Left ventricle myocardium inferior (tissue), 1 donor: ENCODE results near the gene SLC22A23. TPM values are rescaled to one million over a fixed set of nuclear protein-coding genes. Genes with fewer than 3 reads are reported as not detected.

Source experiments
- DNase-seq: peaks from one replicate; pipeline ENCODE4 v3.0.0-alpha.2; 2020
- H3K27ac ChIP-seq: fragments of 200-600 bp; replicated peaks from 2 replicates; pipeline ENCODE4 v1.8.0; 2021
- H3K27me3 ChIP-seq: fragments of 200-600 bp; 2 replicates; pipeline ENCODE4 v1.8.0; 2021; ENCODE audit warnings: low read depth
- H3K36me3 ChIP-seq: fragments of 200-600 bp; 2 replicates; pipeline ENCODE4 v1.8.0; 2021
- H3K4me1 ChIP-seq: fragments of 200-600 bp; 2 replicates; pipeline ENCODE4 v1.8.0; 2021
- H3K4me3 ChIP-seq: fragments of 200-600 bp; 2 replicates; pipeline ENCODE4 v1.8.0; 2021; ENCODE audit warnings: mild to moderate bottlenecking, moderate library complexity
- H3K9me3 ChIP-seq: fragments of 200-600 bp; replicated peaks from 2 replicates; pipeline ENCODE4 v1.8.0; 2021
- CTCF ChIP-seq: fragments of 200-600 bp; IDR thresholded peaks from 2 replicates; pipeline ENCODE4 v1.8.0; 2021; ENCODE audit warnings: antibody characterized with exemption, mild to moderate bottlenecking, borderline replicate concordance
- intact Hi-C: fragments of 100-400 bp; cut with micrococcal nuclease; formaldehyde crosslinking; loops from one replicate; pipeline ENCODE4 v1.11.0; 2022
- total RNA-seq: library from RNA; stranded (reverse); fragmentation: NEBNext Ultra II Directional; extraction: Animal tissue kit (Norgen Biotek cat#: 25700); gene quantifications from one replicate; pipeline ENCODE4 v1.2.1, GENCODE V29; 2021
- donor health status: DM: no; HTN: yes; CAD: no; lungs with severe emphysema.

The SLC22A23 gene
- total RNA-seq, 1 donor from 2014 or later, result 7.0 TPM

- Histone ChIP-seq H3K27ac (no peak overlapping the region), H3K36me3 (no peaks in the 10 kb centered on the region), H3K9me3 (no peaks in the 10 kb centered on the region), H3K27me3 (no peaks in the 10 kb centered on the region), H3K4me1 (peaks cover 12% of the 10 kb centered on the region), H3K4me3 (no peak overlapping the region)
- TF ChIP-seq CTCF, result no peak
- intact Hi-C loops, result no loop called here
- no peak for DNase-seq
These were observed 107.2 kb downstream of the SLC22A23 start for GRCh38 chr6:3349388-3350251.

- Histone ChIP-seq H3K27me3 (no peaks in the 10 kb centered on the region), H3K4me3 (no peak overlapping the region), H3K9me3 (no peaks in the 10 kb centered on the region), H3K4me1 (peaks cover 12% of the 10 kb centered on the region), H3K36me3 (no peaks in the 10 kb centered on the region), H3K27ac (no peak overlapping the region)
- no peak for TF ChIP-seq CTCF
- intact Hi-C loops, result no loop called here
- no peak for DNase-seq
These were observed 108.0 kb downstream of the SLC22A23 start for GRCh38 chr6:3348821-3349220.

DNA sequence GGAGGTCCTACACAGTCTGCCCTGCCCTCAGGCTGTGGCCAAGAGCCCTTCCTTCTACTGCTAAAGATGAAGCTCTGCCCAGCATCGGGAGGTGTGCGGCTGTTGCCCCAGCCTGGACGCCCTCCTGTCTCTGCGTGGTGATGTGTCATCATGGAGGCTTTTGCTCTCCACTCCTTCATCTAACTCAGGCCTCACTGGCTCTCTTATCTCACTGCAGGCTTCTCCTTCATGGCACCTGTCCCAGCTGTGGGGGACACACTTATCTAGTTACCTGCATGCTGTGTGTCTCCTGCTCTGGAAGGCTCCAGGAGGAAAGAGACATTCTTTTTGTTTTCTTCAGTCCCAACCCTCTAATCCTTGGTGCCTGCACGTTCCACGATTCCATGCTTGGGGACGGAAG, 109.0 kb downstream of the SLC22A23 start:
- Histone ChIP-seq H3K9me3 (no peaks in the 10 kb centered on the region), H3K27ac (no peak overlapping the region), H3K4me1 (peaks cover 12% of the 10 kb centered on the region), H3K4me3 (no peak overlapping the region), H3K27me3 (no peaks in the 10 kb centered on the region), H3K36me3 (no peaks in the 10 kb centered on the region)
- no peak for TF ChIP-seq CTCF
- intact Hi-C loops, result no loop called here
- no peak for DNase-seq

DNA sequence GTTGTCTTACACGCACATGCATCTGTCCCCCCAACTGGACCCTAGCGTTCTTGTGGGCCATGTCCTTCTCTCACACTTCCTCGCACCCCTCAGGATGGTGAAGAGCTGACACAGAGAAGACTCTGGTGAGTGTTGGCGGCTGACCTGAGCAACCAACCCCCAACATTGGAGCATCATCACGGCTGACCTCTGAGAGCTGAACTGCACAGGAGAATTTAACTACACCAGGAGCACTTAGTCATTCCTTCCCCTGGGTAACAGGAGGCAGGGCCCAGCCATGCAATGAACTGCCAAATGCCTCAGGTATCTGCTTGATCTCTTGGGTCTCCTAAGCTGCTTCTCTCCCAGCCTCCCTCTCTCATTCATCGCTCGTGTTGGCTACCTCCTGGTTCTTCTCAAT, 109.6 kb downstream of the SLC22A23 start:
- no peaks in the 10 kb centered on the region for H3K27me3 ChIP-seq
- peaks cover 12% of the 10 kb centered on the region for H3K4me1 ChIP-seq
- intact Hi-C loops, result no loop called here
- H3K36me3 ChIP-seq, result no peaks in the 10 kb centered on the region
- H3K9me3 ChIP-seq, result no peaks in the 10 kb centered on the region
- no peak overlapping the region for H3K27ac ChIP-seq
- no peak for DNase-seq
- H3K4me3 ChIP-seq, result no peak overlapping the region
- TF ChIP-seq CTCF, result no peak

GRCh38 chr6:3346476-3346875, 110.4 kb downstream of the SLC22A23 start:
- peak overlapping the region; percentile 75 for H3K27ac ChIP-seq
- intact Hi-C loops, result no loop called here

More at GRCh38 chr6:3346476-3346875, 110.4 kb downstream of the SLC22A23 start:
- H3K4me1 ChIP-seq, result peaks cover 12% of the 10 kb centered on the region
- no peaks in the 10 kb centered on the region for H3K27me3 ChIP-seq
- H3K36me3 ChIP-seq, result no peaks in the 10 kb centered on the region
- no peak overlapping the region for H3K4me3 ChIP-seq
- no peak for DNase-seq
- H3K9me3 ChIP-seq, result no peaks in the 10 kb centered on the region
- no peak for TF ChIP-seq CTCF
